Activated CD8-positive, alpha-beta T cell treated with anti-CD3 and anti-CD28 coated beads, Interleukin-2, amount 10 ng/mL, durations not matched to agents 7 days and 5 days (primary cell): ENCODE measurements around the gene ZMYM4. TPM values are rescaled to one million over a fixed set of nuclear protein-coding genes. Genes with fewer than 3 reads are reported as not detected.
A peak's percentile ranks its signal among the peaks of the same experiment; 100 is the strongest.

Source experiments
- ATAC-seq: fragments of 150-1000 bp; cut with Tn5 transposase; one replicate; pipeline ENCODE4 v1.10.0; 2021; ENCODE audit warnings: moderate library complexity
- CTCF ChIA-PET: fragments of 350-600 bp; sonication (Branson Sonifier 250); formaldehyde crosslinking; loops from one replicate; lab custom pipeline; 2021; ENCODE audit warnings: antibody characterized with exemption; lab: Charles Lee
- POLR2A ChIA-PET: fragments of 350-600 bp; sonication (Branson Sonifier 250); formaldehyde crosslinking; loops from one replicate; lab custom pipeline; 2021; ENCODE audit warnings: antibody characterized with exemption; lab: Charles Lee
- DNase-seq: peaks from one replicate; pipeline ENCODE4 v3.0.0-alpha.2; 2020
- H3K27ac Mint-ChIP-seq: one replicate; pipeline ENCODE4 v1.8.0; 2021; ENCODE audit warnings: mild to moderate bottlenecking, mixed read lengths
- H3K27me3 Mint-ChIP-seq: one replicate; pipeline ENCODE4 v1.8.0; 2021; ENCODE audit warnings: low read depth, mixed read lengths
- H3K36me3 Mint-ChIP-seq: one replicate; pipeline ENCODE4 v1.8.0; 2021; ENCODE audit warnings: low read depth, mixed read lengths
- H3K4me1 Mint-ChIP-seq: one replicate; pipeline ENCODE4 v1.8.0; 2021; ENCODE audit warnings: low read depth, mixed read lengths
- H3K4me3 Mint-ChIP-seq: one replicate; pipeline ENCODE4 v1.8.0; 2021; ENCODE audit warnings: mild to moderate bottlenecking, mixed read lengths
- H3K9me3 Mint-ChIP-seq: one replicate; pipeline ENCODE4 v1.8.0; 2022; ENCODE audit warnings: mixed read lengths; ENCODE audit not compliant: insufficient read depth
- total RNA-seq, 2 experiments: library from RNA; stranded (reverse); gene quantifications; one replicate each; pipeline ENCODE4 v1.2.3, GENCODE V29; 2021

The ZMYM4 gene
- total RNA-seq, 2 experiments from 2014 or later: 29.5 to 29.6 TPM

DNA sequence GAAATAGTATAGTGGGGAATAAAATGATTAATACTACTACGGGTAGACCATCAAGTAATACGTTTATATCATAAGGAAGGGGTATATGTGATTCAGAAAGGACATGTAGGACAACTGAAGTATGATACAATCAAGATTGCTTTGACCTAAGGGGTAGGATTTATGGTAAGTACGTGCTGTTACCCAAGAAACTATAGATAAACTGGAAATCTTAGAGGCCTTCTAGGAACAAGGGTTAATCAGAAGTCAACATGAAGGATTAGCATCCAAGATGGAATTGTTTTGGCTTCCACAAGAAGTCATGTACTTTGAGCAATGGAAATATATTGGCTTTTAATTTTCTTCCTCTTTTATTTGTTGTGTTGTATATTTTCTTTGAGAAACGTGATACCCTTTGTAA lies 13.2 kb upstream of the ZMYM4 start:
- no peak overlapping the region for H3K27ac Mint-ChIP-seq
- no peaks in the 10 kb centered on the region for H3K9me3 Mint-ChIP-seq
- no peak for ATAC-seq
- ChIA-PET CTCF (no interaction called here), POLR2A (no interaction called here)
- H3K4me1 Mint-ChIP-seq: no peaks in the 10 kb centered on the region
- DNase-seq: no peak
- no peak overlapping the region for H3K4me3 Mint-ChIP-seq
- H3K36me3 Mint-ChIP-seq: no peaks in the 10 kb centered on the region
- H3K27me3 Mint-ChIP-seq: peaks cover 4% of the 10 kb centered on the region

DNA sequence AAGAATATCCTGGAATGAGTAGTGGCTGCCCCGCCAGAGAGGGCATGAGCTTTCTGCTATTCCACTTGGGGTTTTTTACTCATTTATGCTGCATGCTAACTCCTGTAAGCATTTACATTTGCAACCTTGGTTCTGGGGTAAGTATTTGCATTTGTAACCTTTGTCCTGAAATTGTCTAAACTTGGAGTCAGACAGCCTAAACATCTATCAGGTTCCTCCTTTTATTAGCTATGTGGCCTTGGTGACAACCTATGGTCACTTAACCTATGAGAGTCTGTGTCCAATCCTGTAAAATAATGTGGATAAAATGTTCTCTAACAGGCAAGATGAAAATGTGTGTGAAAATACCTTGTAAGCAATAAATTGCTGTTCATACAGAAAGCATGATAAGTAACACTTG lies 8.9 kb upstream of the ZMYM4 start:
- DNase-seq (no peak), ATAC-seq (no peak)
- no peaks in the 10 kb centered on the region for H3K9me3 Mint-ChIP-seq
- no peaks in the 10 kb centered on the region for H3K36me3 Mint-ChIP-seq
- H3K27me3 Mint-ChIP-seq: peaks cover 11% of the 10 kb centered on the region
- no peak overlapping the region for H3K27ac Mint-ChIP-seq
- H3K4me3 Mint-ChIP-seq: no peak overlapping the region
- peaks cover under 1% of the 10 kb centered on the region for H3K4me1 Mint-ChIP-seq
- CTCF ChIA-PET: interaction anchor here (1.4 kb wide), 1 partner anchor 9 kb away, joined by 4 read pairs; the partner anchor contains the start of gene ZMYM4
- POLR2A ChIA-PET: no interaction called here

DNA sequence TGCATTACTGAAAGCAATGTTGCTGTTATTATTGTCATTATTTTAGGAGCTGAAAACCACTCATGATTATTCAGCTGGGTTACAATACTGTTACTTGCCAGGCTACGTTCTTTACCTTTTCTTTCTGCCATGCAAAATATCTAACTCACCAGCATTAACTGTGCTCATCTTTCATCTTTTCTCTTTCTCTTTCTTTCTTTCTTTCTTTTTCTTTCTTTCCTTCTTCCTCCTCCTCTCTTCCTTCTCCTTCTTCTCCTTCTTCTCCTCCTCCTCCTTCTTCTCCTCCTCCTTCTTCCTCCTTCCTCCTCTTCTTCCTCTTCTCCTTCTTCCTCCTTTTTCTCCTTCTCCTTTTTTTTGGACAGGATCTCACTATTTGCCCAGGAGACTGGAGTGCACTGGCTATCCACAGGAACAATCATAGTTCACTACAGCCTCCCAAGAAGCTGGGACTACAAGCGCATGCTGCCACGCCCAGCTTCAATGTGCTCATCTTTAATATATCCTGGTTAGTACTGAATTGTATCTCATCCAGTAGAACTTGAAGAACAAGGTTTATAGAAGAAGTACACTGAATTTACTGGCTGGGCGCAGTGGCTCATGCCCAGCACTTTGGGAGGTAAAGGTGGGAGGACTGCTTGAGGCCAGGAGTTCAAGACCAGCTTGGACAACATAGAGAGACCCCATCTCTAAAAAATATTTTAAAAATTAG lies 6.9 kb upstream of the ZMYM4 start:
- H3K27me3 Mint-ChIP-seq: peaks cover 11% of the 10 kb centered on the region
- CTCF ChIA-PET: no interaction called here
- POLR2A ChIA-PET: no interaction called here
- ATAC-seq (no peak), DNase-seq (no peak)
- H3K4me3 Mint-ChIP-seq: no peak overlapping the region
- H3K36me3 Mint-ChIP-seq: no peaks in the 10 kb centered on the region
- no peak overlapping the region for H3K27ac Mint-ChIP-seq
- H3K4me1 Mint-ChIP-seq: peaks cover 12% of the 10 kb centered on the region
- no peaks in the 10 kb centered on the region for H3K9me3 Mint-ChIP-seq

DNA sequence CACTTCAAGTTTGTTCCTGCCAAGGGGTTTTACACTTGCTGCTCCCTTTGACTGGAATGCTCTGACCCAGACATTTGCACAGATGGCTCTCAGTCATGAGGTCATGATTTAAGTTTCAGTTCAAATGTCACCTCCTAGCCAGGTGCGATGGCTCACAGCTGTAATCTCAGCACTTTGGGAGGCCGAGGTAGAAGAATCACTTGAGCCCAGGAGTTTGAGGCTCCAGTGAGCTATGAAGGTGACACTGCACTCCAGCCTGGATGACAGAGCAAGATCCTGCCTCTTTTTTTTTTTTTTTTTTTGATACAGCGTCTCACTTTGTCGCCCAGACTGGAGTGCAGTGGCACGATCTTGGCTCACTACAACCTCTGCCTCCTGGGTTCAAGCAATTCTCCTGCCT lies 4.5 kb upstream of the ZMYM4 start:
- ChIA-PET POLR2A (interaction anchor here (1.2 kb wide), 1 partner anchor 279 kb away, joined by 3 read pairs; the partner anchor contains the start of gene TMEM35B), CTCF (interaction anchor here (1.2 kb wide), 1 partner anchor 61 kb away, joined by 4 read pairs; no protein-coding TSS in a partner anchor)
- no peak for DNase-seq
- Mint-ChIP-seq H3K27me3 (peaks cover 11% of the 10 kb centered on the region), H3K27ac (no peak overlapping the region), H3K9me3 (peaks cover 5% of the 10 kb centered on the region), H3K36me3 (peaks cover 5% of the 10 kb centered on the region), H3K4me3 (no peak overlapping the region), H3K4me1 (peaks cover 23% of the 10 kb centered on the region)
- no peak for ATAC-seq

DNA sequence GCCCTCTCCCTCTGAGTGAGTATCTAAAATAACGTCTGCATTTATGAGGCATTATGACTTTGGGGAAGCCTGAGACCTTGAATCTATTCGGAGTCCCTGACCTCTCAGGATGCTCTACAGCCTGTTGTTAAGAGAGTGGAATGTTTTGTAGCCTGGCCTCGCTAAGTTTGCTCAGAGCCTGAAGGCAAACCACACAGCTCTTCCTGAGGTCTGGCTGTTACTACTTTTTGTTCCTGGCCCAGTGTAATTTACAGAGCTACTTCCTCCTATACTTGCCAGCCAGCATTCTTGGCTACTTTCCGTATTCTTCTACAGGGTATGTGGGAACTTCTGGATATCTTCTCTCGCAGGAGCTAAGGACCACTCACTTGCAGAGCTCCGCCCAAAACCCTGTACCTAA lies 3.6 kb upstream of the ZMYM4 start:
- Mint-ChIP-seq H3K27ac (no peak overlapping the region), H3K36me3 (peaks cover 5% of the 10 kb centered on the region), H3K4me3 (no peak overlapping the region), H3K4me1 (peaks cover 29% of the 10 kb centered on the region), H3K9me3 (peaks cover 5% of the 10 kb centered on the region), H3K27me3 (peaks cover 7% of the 10 kb centered on the region)
- ChIA-PET CTCF (interaction anchor here (0.8 to 1.2 kb wide), 2 partner anchors 33 to 62 kb away, joined by 3 to 4 read pairs; no protein-coding TSS in a partner anchor), POLR2A (interaction anchor here (1.1 to 1.2 kb wide), 2 partner anchors 33 to 280 kb away, joined by 3 read pairs; partner anchors contain the start of gene TMEM35B)
- no peak for DNase-seq
- no peak for ATAC-seq

DNA sequence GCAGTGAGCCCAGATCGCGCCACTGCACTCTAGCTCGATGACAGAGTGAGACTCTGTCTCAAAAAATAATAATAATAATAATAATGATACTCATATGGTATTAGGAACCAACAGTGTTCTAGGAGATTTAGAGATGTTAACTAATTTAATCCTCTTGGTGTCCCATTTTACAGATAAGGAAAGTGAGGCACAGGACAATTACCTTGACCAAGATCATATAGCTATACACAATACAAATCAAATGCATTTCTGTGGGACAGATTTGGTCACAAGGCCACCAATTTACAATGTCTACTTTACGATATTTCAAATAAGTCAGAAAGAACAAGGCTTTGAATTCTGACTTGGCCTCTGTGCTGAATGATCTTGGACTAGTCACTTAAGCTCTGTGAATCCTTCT lies 2.2 kb upstream of the ZMYM4 start:
- Mint-ChIP-seq H3K9me3 (peaks cover 5% of the 10 kb centered on the region), H3K27ac (no peak overlapping the region), H3K4me3 (no peak overlapping the region), H3K36me3 (peaks cover 6% of the 10 kb centered on the region), H3K27me3 (peaks cover 7% of the 10 kb centered on the region), H3K4me1 (peaks cover 39% of the 10 kb centered on the region)
- CTCF ChIA-PET: interaction anchor here (1.0 to 3.3 kb wide), 2 partner anchors 64 to 400 kb away, joined by 4 to 10 read pairs; no protein-coding TSS in a partner anchor
- no peak for DNase-seq
- POLR2A ChIA-PET: interaction anchor here (2.9 kb wide), 1 partner anchor 74 kb away, joined by 9 read pairs; the partner anchor contains the start of gene SFPQ
- no peak for ATAC-seq

DNA sequence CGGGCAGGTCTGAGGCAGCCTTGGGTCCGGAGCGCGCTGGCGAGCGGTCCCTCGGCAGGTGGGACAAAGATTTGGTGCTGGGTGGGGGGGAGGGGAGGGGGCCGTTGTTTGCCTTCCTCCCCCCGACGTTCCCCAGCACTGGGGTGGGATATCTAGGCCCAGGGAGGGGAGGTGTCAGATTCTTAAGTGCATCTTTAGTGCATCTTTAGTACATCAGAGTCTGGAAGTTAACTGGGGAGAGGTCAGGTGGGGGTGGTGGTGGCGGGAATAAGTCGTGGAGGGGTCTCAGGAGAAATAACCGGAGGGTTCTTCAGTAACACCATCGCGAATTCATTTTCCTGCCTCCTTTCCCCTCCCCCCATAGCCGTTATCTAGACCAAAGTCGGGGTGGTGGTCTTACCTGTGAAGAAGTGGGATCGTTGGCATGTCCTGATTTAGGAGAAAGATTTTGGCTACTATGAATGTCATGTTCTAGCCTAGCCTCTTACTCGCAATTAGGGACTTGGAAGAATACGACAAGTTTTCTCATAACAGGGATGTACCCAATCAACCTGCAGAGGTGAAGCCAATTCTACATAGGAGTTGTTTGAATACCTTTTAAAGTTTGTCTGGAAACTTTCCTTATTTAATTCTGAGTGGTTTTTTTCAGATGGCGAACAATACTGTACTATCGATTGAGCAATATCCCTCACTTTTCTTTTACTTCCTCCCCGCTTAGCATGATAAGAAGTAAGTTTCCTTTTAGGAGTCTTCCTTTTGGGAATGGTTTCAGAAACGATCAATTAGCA lies 886 bp downstream of the ZMYM4 start:
- Mint-ChIP-seq H3K27ac (peak overlapping the region; percentile 80), H3K36me3 (peaks cover 9% of the 10 kb centered on the region), H3K4me1 (peaks cover 39% of the 10 kb centered on the region), H3K9me3 (peaks cover 5% of the 10 kb centered on the region), H3K4me3 (peak overlapping the region; percentile 82), H3K27me3 (no peaks in the 10 kb centered on the region)
- DNase-seq (peak; percentile 23), ATAC-seq (no peak)
- ChIA-PET CTCF (interaction anchor here (0.9 to 3.3 kb wide), 2 partner anchors 67 to 185 kb away, joined by 3 to 10 read pairs; no protein-coding TSS in a partner anchor), POLR2A (interaction anchor here (0.6 to 2.9 kb wide), 3 partner anchors 77 to 654 kb away, joined by 3 to 9 read pairs (median 5); partner anchors contain the start of gene SFPQ)

DNA sequence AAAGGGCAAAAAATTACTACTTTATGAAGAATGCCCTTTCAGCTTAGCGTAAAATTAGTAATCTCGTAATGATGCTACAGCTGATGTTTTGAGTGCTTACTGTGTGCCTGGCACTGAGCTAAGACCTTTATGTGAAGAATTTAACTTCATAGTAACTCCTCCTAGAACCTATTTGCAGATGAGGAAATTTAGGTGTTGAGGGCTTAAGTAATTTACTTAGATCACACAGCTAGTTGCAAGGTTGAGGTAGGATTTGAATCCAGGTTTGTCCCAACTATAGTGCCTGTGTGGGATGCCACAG lies 1.4 kb downstream of the ZMYM4 start:
- ChIA-PET CTCF (interaction anchor here (0.9 kb wide), 1 partner anchor 185 kb away, joined by 3 read pairs; no protein-coding TSS in a partner anchor), POLR2A (interaction anchor here (0.6 to 1.1 kb wide), 2 partner anchors 77 to 654 kb away, joined by 3 to 5 read pairs; partner anchors contain the start of gene SFPQ)
- no peaks in the 10 kb centered on the region for H3K27me3 Mint-ChIP-seq
- ATAC-seq (no peak), DNase-seq (no peak)
- H3K4me1 Mint-ChIP-seq: peaks cover 34% of the 10 kb centered on the region
- no peak overlapping the region for H3K27ac Mint-ChIP-seq
- peaks cover 9% of the 10 kb centered on the region for H3K36me3 Mint-ChIP-seq
- H3K4me3 Mint-ChIP-seq: peak overlapping the region; percentile 82
- peaks cover 5% of the 10 kb centered on the region for H3K9me3 Mint-ChIP-seq

DNA sequence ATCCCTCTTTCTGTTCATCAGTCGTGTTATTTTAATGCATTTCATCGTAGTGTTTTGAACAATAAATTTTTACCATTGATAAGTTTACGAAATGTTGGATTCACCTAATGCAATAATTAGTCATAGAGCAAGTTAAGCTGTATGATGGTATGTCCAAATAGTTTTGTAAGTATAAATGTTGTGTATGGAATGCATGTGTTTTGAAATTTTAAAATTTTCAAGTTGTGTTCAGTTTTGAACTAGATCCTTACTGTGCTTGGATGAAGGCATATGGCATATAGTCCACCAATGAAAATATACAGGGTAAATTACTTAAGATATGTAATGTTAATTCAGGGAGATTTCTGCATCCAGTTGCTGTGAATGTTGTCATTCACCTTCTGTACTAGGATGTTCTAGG lies 2.3 kb downstream of the ZMYM4 start:
- Mint-ChIP-seq H3K27me3 (no peaks in the 10 kb centered on the region), H3K27ac (no peak overlapping the region), H3K4me3 (no peak overlapping the region), H3K4me1 (peaks cover 27% of the 10 kb centered on the region), H3K9me3 (peaks cover 5% of the 10 kb centered on the region), H3K36me3 (peaks cover 9% of the 10 kb centered on the region)
- DNase-seq (no peak), ATAC-seq (no peak)
- ChIA-PET CTCF (interaction anchor here (1.0 to 1.5 kb wide), 3 partner anchors 22 to 180 kb away, joined by 3 read pairs; no protein-coding TSS in a partner anchor), POLR2A (no interaction called here)

DNA sequence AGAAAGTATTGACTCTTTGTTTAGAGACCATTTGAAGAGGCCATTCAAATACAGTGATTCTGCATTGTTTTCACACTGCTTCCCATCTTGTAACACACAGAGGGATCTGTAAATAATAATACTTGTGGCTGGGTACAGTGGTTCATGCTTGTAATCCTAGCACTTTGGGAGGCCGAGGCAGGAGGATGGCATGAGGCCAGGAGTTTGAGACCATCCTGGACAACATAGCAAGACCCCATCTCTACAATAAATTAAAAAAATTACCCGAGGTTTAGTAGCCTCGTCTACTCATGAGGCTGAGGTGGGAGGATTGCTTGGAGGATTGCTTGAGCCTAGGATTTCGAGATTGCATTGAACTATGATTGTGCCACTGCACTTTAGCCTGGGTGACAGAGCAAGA lies 5.7 kb downstream of the ZMYM4 start:
- Mint-ChIP-seq H3K36me3 (peaks cover 12% of the 10 kb centered on the region), H3K4me1 (peaks cover 16% of the 10 kb centered on the region), H3K4me3 (no peak overlapping the region), H3K27ac (no peak overlapping the region), H3K9me3 (no peaks in the 10 kb centered on the region), H3K27me3 (no peaks in the 10 kb centered on the region)
- DNase-seq: no peak
- ATAC-seq: no peak
- POLR2A ChIA-PET: no interaction called here
- CTCF ChIA-PET: no interaction called here

DNA sequence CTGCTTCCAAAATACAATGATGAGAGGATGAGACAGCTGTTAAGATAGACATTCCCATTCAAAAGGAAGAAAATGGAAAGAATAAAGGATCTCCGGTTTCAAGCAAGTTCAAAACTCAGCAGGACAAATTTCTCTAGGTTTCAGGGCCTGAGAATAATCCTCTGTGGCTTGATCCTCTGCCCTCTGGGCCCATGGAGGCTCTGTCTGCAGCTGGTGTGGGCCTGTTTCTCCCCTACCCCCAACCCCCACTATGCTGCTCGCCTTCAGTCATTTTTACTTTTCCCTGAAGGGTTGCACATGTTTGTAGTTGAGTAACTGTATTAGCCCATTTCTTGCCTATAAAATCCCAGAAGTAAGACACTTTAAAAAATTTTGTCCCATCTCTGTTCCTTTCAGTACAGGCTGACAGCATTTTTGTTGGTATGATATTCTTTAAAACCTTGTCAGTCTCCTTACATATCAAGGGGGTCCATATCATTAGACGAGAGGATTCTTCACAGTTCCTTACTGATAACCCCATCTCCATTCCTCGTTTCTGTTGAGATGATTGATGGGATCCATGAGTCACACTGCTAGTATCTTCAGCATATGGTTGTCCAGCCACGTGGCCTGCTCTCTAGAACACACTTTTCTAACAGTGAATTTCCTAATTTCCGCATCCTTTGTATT lies 10.5 kb downstream of the ZMYM4 start:
- H3K9me3 Mint-ChIP-seq: peaks cover 4% of the 10 kb centered on the region
- no peak overlapping the region for H3K4me3 Mint-ChIP-seq
- H3K27ac Mint-ChIP-seq: no peak overlapping the region
- DNase-seq: no peak
- H3K4me1 Mint-ChIP-seq: peaks cover 2% of the 10 kb centered on the region
- POLR2A ChIA-PET: no interaction called here
- peaks cover 31% of the 10 kb centered on the region for H3K36me3 Mint-ChIP-seq
- CTCF ChIA-PET: no interaction called here
- no peak for ATAC-seq
- H3K27me3 Mint-ChIP-seq: no peaks in the 10 kb centered on the region
